NCI-H524 (cell line): ENCODE data around the gene TLCD5.
A peak's percentile ranks its signal among the peaks of the same experiment; 100 is the strongest.

Experiments used
- DNase-seq, 2 experiments: peaks; one replicate each; lab custom pipeline; 2025; lab: John Stamatoyannopoulos, UW

TLCD5 gene

GRCh38 chr11:120324932-120325810 is at the start of gene TLCD5:
TLCD5 (plus strand) TSS chr11:120325299; CDS start chr11:120327442, 2,143 bp downstream.
- DNase-seq, result peak; percentile 46 to 76

- DNase-seq, result no peak
Measured at GRCh38 chr11:120279502-120279901, 45.6 kb upstream of the TLCD5 start.

- no peak for DNase-seq
Measured at GRCh38 chr11:120280600-120281051, 44.5 kb upstream of the TLCD5 start.

GRCh38 chr11:120281143-120281795 is 43.8 kb upstream of the TLCD5 start:
- DNase-seq, result no peak

- no peak for DNase-seq
Measured at GRCh38 chr11:120283124-120283523, 42.0 kb upstream of the TLCD5 start.

- DNase-seq, result no peak
Measured at GRCh38 chr11:120284272-120284671, 40.8 kb upstream of the TLCD5 start.

GRCh38 chr11:120285256-120285655 is 39.8 kb upstream of the TLCD5 start:
- no peak for DNase-seq

- DNase-seq, result no peak
Measured at GRCh38 chr11:120288021-120288420, 37.1 kb upstream of the TLCD5 start.

- no peak for DNase-seq
Measured at GRCh38 chr11:120289426-120289825, 35.7 kb upstream of the TLCD5 start.

- DNase-seq, result no peak
Measured at GRCh38 chr11:120290956-120291355, 34.1 kb upstream of the TLCD5 start.

GRCh38 chr11:120293038-120293800 is 31.9 kb upstream of the TLCD5 start:
- no peak for DNase-seq

GRCh38 chr11:120294096-120294495 is 31.0 kb upstream of the TLCD5 start:
- no peak for DNase-seq

- no peak for DNase-seq
Measured at GRCh38 chr11:120295099-120295498, 30.0 kb upstream of the TLCD5 start.

- DNase-seq, result no peak
Measured at GRCh38 chr11:120296554-120296953, 28.5 kb upstream of the TLCD5 start.

GRCh38 chr11:120298461-120298860 is 26.6 kb upstream of the TLCD5 start:
- DNase-seq, result no peak

- DNase-seq, result no peak
Measured at GRCh38 chr11:120302001-120302805, 22.9 kb upstream of the TLCD5 start.

- DNase-seq, result peak; percentile 83 to 94
Measured at GRCh38 chr11:120303004-120303637, 22.0 kb upstream of the TLCD5 start.

- no peak for DNase-seq
Measured at GRCh38 chr11:120304526-120304925, 20.6 kb upstream of the TLCD5 start.

- no peak for DNase-seq
Measured at GRCh38 chr11:120305286-120305685, 19.8 kb upstream of the TLCD5 start.

- no peak for DNase-seq
Measured at GRCh38 chr11:120306519-120307242, 18.4 kb upstream of the TLCD5 start.
